IPS DF 6.9 (cell line): ENCODE results near the gene CAMLG.

ENCODE experiments used
- DNase-seq: peaks from one replicate; pipeline ENCODE4 v3.0.0-alpha.2; 2013; ENCODE audit warnings: low read depth, low spot score
- H3K27ac ChIP-seq: one replicate; pipeline ENCODE4 v1.5.1; 2013; ENCODE audit warnings: low read length, control low read depth
- H3K27me3 ChIP-seq: 2 replicates; pipeline ENCODE4 v1.6.1; 2013; ENCODE audit warnings: mild to moderate bottlenecking, low read length; ENCODE audit not compliant: control insufficient read depth, insufficient read depth
- H3K36me3 ChIP-seq: 2 replicates; pipeline ENCODE4 v1.6.1; 2013; ENCODE audit warnings: low read length; ENCODE audit not compliant: control insufficient read depth, insufficient read depth
- H3K4me1 ChIP-seq: 2 replicates; pipeline ENCODE4 v1.6.1; 2013; ENCODE audit warnings: low read length; ENCODE audit not compliant: control insufficient read depth, insufficient read depth
- H3K4me3 ChIP-seq: 2 replicates; pipeline ENCODE4 v1.5.1; 2013; ENCODE audit warnings: mild to moderate bottlenecking, low read length
- H3K9me3 ChIP-seq: 2 replicates; pipeline ENCODE4 v1.6.1; 2013; ENCODE audit warnings: low read length, inconsistent platforms; ENCODE audit not compliant: control insufficient read depth, insufficient read depth
- WGBS: extraction: QIAGEN DNeasy Blood & Tissue Kit; methylation state at CpG from one replicate; pipeline ENCODE4 v1.1.7; 2013; ENCODE audit warnings: mixed read lengths, missing lambda C conversion rate; ENCODE audit not compliant: insufficient read length, insufficient coverage; 5-methylcytosine and 5-hydroxymethylcytosine counted together

CAMLG gene

GRCh38 chr5:134772461-134773125 lies 34.2 kb downstream of the CAMLG start:
- H3K4me3 ChIP-seq: no peak overlapping the region
- H3K27ac ChIP-seq: no peak overlapping the region
- WGBS: no CpG with 5 or more reads among the region's 10 CpGs
- no peaks in the 10 kb centered on the region for H3K4me1 ChIP-seq
- no peaks in the 10 kb centered on the region for H3K27me3 ChIP-seq
- DNase-seq: no peak
- no peaks in the 10 kb centered on the region for H3K9me3 ChIP-seq
- H3K36me3 ChIP-seq: peaks cover 9% of the 10 kb centered on the region; the same call in 1 of the 2 replicates

GRCh38 chr5:134777366-134777765 lies 39.0 kb downstream of the CAMLG start:
- 100% methylated on average over 1 of the region's 2 CpGs for WGBS
- peaks cover 19% of the 10 kb centered on the region; the same call in 1 of the 2 replicates for H3K36me3 ChIP-seq
- no peak for DNase-seq

GRCh38 chr5:134784241-134784920 lies 46.0 kb downstream of the CAMLG start:
- Histone ChIP-seq H3K9me3 (no peaks in the 10 kb centered on the region), H3K4me1 (no peaks in the 10 kb centered on the region), H3K27me3 (no peaks in the 10 kb centered on the region), H3K27ac (no peak overlapping the region), H3K4me3 (no peak overlapping the region), H3K36me3 (peaks cover 21% of the 10 kb centered on the region; the same call in 1 of the 2 replicates)
- WGBS: no CpG with 5 or more reads among the region's 4 CpGs
- DNase-seq: no peak

More at GRCh38 chr5:134777366-134777765, 39.0 kb downstream of the CAMLG start:
- Histone ChIP-seq H3K27ac (no peak overlapping the region), H3K4me1 (no peaks in the 10 kb centered on the region), H3K9me3 (no peaks in the 10 kb centered on the region), H3K4me3 (no peak overlapping the region), H3K27me3 (no peaks in the 10 kb centered on the region)

GRCh38 chr5:134784946-134785620 lies 46.7 kb downstream of the CAMLG start:
- no peaks in the 10 kb centered on the region for H3K9me3 ChIP-seq
- DNase-seq: no peak
- WGBS: no CpG with 5 or more reads among the region's 3 CpGs
- H3K4me1 ChIP-seq: no peaks in the 10 kb centered on the region
- no peaks in the 10 kb centered on the region for H3K27me3 ChIP-seq
- H3K36me3 ChIP-seq: peaks cover 19% of the 10 kb centered on the region; the same call in 1 of the 2 replicates
- no peak overlapping the region for H3K4me3 ChIP-seq
- no peak overlapping the region for H3K27ac ChIP-seq

- Histone ChIP-seq H3K27ac (no peak overlapping the region), H3K9me3 (no peaks in the 10 kb centered on the region)
- WGBS: no CpG with 5 or more reads among the region's 1 CpG
These were observed 49.3 kb downstream of the CAMLG start for GRCh38 chr5:134787692-134788091.

GRCh38 chr5:134791580-134791979 lies 53.2 kb downstream of the CAMLG start:
- H3K4me1 ChIP-seq: no peaks in the 10 kb centered on the region
- H3K27me3 ChIP-seq: no peaks in the 10 kb centered on the region
- no peaks in the 10 kb centered on the region for H3K9me3 ChIP-seq
- no peak overlapping the region for H3K27ac ChIP-seq
- WGBS: no CpG with 5 or more reads among the region's 2 CpGs
- peaks cover 12% of the 10 kb centered on the region; the same call in 1 of the 2 replicates for H3K36me3 ChIP-seq
- H3K4me3 ChIP-seq: no peak overlapping the region
- no peak for DNase-seq

More at GRCh38 chr5:134787692-134788091, 49.3 kb downstream of the CAMLG start:
- Histone ChIP-seq H3K4me1 (no peaks in the 10 kb centered on the region), H3K36me3 (peaks cover 11% of the 10 kb centered on the region; the same call in 1 of the 2 replicates), H3K27me3 (no peaks in the 10 kb centered on the region), H3K4me3 (no peak overlapping the region)
- DNase-seq: no peak

GRCh38 chr5:134792286-134792685 lies 53.9 kb downstream of the CAMLG start:
- WGBS: no CpG with 5 or more reads among the region's 3 CpGs
- Histone ChIP-seq H3K9me3 (no peaks in the 10 kb centered on the region), H3K4me3 (no peak overlapping the region), H3K36me3 (peaks cover 13% of the 10 kb centered on the region; the same call in 1 of the 2 replicates), H3K27ac (no peak overlapping the region), H3K4me1 (no peaks in the 10 kb centered on the region), H3K27me3 (no peaks in the 10 kb centered on the region)
- no peak for DNase-seq

GRCh38 chr5:134793111-134793510 lies 54.8 kb downstream of the CAMLG start:
- peaks cover 16% of the 10 kb centered on the region; the same call in 1 of the 2 replicates for H3K36me3 ChIP-seq
- no peak overlapping the region for H3K4me3 ChIP-seq
- H3K9me3 ChIP-seq: no peaks in the 10 kb centered on the region
- no peak for DNase-seq
- H3K27ac ChIP-seq: no peak overlapping the region
- no peaks in the 10 kb centered on the region for H3K4me1 ChIP-seq
- H3K27me3 ChIP-seq: no peaks in the 10 kb centered on the region
- 100% methylated on average over 1 of the region's 4 CpGs for WGBS

GRCh38 chr5:134794082-134794481 lies 55.7 kb downstream of the CAMLG start:
- Histone ChIP-seq H3K4me3 (no peak overlapping the region), H3K36me3 (peaks cover 16% of the 10 kb centered on the region; the same call in 1 of the 2 replicates), H3K27ac (no peak overlapping the region), H3K4me1 (no peaks in the 10 kb centered on the region), H3K9me3 (no peaks in the 10 kb centered on the region), H3K27me3 (no peaks in the 10 kb centered on the region)
- no CpG with 5 or more reads among the region's 2 CpGs for WGBS
- DNase-seq: no peak

GRCh38 chr5:134794819-134795218 lies 56.5 kb downstream of the CAMLG start:
- DNase-seq: no peak
- Histone ChIP-seq H3K27ac (no peak overlapping the region), H3K4me1 (no peaks in the 10 kb centered on the region), H3K27me3 (no peaks in the 10 kb centered on the region), H3K4me3 (no peak overlapping the region), H3K9me3 (no peaks in the 10 kb centered on the region), H3K36me3 (peaks cover 16% of the 10 kb centered on the region; the same call in 1 of the 2 replicates)
- no CpG with 5 or more reads among the region's 8 CpGs for WGBS
